HG03066 (cell line): ENCODE results near the gene CAST.
"Not testable (repeated sequence)": the region's sequence is repeated elsewhere in the genome, so short reads cannot be mapped to it uniquely, and the experiment has no call there.

ENCODE experiments used
- ATAC-seq: cut with Tn5 transposase; IDR thresholded peaks from one replicate; pipeline ENCODE4 v1.9.1; 2021; ENCODE audit warnings: low read depth; ENCODE audit not compliant: unreplicated experiment

The CAST gene

DNA sequence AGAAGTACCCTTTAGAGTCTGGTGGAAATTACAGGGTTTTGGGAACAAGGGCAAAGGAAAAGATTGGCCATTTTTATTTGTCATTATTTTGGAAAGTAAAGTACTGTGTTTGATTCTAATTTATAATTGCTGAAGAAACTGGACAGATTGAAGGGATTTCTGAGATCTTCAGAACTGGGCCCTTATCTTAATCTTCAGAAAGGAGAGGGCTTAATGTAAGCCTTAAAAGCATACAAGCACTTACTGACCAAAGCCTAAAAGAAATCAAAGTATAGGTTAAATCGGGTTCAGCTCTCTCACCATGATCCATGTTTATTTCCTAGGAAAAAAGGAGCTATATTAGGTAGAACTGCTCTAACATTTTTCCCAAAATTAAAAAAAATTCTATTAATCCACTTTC lies 109.9 kb downstream of the CAST start:
- no peak for ATAC-seq

- ATAC-seq, result no peak
Observed at GRCh38 chr5:96772542-96772941, 110.4 kb downstream of the CAST start.

GRCh38 chr5:96775050-96775449 lies 112.9 kb downstream of the CAST start:
- no peak for ATAC-seq

DNA sequence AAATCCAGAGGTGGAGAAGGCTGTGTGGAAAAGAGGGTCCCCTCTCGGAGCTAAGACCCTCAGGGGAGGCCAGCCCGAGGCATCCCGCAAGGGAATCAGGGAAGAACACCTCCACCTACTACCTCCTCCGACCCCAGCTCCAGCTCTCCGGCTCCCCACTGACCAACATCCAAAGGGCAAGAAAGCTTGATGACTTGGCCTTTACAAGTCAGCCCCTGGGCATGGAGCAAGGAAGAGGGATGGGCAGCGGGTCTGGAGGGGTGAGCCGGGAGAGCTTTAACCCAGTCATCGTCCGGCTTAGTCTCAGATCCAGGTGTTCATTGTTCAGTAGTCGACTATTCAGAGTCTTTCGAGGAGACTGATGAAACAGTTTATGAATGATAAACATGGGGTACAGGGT lies 113.5 kb downstream of the CAST start:
- no peak for ATAC-seq

DNA sequence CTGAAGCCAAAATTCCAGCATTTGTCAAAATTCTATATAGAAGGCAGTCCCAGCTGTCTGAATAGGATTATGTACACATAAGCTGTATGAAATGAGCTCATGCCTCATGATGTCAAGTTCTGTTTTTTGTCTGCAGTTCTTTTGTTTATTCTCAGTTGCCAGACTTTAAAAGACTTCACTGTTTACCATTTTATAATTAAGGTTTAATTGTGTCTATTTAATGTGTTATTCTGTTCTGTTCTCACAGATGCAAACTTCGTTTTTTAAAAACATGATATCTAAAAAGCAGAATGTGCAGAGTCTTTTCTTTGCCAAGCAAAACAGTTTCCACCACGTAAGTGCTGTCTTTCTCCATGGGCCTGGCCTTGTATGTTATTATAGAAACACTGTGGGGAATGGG lies 114.4 kb downstream of the CAST start:
- ATAC-seq, result no peak

DNA sequence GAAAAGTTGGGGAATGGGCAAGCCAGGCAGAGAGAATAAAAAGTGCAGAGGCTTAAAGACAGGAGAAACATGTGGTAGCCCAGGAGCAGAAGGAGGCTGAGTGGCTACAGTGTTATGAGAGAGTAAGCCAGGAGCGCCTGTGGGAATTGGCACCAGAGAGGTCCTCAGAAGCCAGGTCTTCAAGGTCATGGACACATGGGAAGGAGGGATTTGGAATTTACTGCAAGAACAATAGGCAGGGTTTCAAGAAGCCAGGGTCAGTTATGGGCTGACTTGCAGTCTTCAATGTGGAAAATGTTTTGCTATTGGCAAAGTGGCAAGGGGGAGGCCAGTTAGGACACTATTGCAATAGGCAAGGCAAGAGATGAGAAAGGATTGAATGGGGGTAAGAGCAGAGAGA lies 116.2 kb downstream of the CAST start:
- no peak for ATAC-seq

DNA sequence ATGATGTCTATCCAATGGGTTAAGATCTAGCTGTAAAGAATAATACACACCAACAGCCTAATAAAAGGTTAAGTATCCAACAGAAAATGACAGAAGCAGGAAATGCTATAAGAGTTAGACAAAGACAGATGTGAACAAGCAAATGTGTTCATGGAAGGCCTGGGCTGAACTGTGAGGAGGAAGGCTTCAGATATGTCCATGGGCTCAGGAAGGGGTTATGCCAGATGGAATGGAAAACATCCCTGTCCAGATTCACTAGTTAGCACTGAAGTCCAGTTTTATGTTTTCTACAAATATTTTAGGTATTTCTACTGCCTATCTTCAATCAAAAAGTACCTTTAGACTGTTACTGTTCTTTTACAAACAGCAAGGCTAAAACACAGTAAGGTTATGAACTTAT lies 118.5 kb downstream of the CAST start:
- no peak for ATAC-seq

DNA sequence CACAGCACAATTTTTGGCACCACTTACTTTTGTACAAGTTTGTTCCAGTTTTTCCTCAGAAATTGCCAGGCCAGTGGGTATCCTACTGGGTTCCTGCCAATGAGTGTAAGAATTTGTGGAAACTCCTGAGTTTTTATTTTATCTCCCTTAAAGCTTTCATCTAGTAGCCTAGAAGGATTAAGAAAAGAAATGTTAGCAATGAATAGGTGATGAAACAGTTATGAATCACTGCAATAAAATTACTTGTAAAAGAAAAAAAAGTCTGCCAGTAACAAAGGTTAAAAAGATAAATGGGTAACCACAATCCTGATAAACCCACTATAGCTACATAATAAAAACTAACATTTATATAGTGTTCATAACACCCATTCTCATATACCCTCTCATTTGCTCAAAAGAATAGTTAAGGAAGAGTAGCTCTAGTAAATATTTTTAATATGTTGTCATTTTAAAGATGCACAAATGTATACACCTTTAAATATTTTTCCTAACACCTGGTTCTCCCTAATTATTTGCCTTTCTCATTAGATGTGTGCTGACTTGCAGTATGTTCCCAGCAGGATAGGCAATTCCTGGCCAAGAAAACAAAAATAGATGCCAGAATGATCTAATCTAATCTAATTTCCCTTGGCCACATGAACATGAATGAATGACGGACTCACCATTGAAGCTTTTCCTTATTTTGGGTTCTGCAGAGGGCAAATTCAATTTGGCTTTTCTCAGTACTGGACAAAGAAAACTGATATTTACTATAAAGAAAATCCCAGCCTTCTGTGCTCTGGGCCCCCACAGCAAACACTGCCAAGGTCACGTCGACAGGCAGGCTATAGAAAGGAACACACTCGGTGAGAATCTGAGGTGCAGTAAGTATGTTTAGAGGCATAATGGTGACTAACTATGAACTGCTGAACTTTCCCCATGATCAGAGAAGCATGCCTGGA lies 119.1 kb downstream of the CAST start:
- ATAC-seq, result no peak

DNA sequence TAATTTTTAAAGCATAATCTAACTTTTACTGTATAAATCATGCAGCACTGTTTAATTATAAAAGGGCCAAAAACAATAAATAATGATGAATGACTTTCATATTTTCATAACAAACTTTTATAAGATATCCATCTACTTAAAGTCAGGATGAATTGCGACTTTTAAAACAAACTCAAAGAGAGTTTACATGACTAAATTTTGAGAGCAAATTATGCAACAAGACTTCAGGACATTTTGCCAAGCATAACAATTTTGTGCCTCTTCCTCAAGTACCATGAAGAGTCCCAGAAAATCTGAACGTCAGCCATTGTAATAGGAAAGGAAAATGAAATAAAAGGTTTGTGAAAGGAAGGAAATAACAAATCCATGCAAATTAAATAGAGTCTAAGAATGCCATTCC lies 121.2 kb downstream of the CAST start:
- no peak for ATAC-seq

DNA sequence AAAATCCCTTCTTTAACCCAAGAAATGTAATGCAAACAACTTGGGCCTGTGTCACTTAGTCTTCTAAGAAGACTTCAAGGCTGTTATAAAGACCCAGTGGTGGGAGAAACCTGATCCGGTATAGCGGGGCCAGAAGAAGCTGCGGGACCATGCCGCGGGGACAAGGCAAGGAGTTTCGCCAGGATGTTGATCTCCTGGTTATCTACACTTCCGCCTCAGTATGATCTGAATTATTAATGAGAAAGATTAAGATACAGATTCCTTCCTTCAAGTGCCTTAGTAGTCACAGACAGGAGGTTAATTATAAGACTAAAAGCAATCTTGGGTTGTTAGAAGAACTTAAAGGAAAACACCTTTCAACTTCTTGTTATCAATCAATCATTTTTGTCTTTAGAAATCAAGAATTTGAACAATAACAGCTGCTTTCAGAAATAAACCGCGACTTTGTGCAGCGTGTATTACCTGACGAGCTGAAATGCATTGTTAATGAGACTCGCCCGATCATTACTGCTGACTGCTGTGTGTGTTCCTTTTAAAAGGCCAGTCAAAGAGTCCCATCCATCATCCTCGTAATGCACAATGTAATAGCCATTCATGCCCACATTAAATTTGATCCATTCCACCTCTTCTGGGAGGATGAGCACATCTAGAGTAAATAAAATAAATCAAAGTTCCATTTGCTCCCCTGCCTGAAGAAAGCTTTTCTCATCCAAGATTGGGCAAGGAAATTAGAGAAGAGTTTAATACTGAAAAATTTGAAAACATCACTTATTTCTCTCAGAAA lies 123.3 kb downstream of the CAST start:
- no peak for ATAC-seq

DNA sequence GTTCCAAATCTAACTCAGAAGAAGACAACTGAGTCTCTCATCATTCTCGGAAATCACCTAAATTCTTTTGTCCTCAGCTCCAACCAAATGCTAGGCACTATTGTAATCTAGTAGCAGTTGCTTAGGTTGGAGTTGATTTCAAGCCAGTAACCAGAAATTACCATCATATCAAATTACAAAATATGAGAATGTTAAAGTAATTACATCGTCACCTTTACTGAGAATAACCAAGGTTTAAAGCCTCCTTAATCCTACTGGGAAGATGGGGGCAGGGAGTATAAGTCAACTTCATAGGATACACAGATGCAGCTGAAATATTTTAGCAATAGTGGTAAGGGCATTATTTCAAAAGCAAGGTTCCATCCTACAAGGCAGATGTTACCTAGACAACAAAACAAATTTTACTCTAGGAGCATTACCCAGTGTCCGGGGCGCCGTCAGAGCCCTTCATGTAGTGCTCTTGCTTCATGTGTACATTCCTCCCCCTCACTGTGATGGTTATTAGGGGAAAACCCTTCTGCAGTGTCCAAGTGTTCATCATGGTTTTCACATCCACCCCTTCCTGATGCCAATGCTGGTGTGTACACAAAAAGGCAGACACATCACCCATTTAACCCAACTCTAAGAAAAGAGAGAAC lies 126.1 kb downstream of the CAST start:
- no peak for ATAC-seq

DNA sequence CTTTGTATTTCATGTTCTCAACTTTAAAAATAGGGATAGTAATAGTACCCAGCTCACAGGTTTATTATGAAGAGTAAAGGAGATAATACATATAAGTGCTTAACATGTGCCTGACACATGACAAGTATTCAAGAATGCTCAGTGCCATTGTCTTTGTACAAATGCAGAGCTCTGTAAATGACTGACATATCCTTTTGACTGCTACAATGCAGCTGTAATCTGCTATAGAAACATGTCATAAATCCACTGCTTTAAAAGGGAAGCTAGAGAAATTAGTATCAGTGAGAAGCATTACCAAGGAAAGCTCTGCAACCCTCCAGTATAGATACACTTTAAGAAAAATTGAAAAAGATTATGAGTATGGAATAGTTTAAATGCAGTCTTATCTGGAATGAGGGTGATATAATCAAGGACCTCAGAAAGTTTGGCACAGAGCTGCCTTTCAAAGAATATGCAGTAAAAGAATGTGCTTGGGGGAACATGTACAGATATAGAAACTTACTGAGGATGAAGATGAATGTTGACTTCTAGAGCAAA lies 127.7 kb downstream of the CAST start:
- no peak for ATAC-seq

GRCh38 chr5:96790961-96791504 lies 128.9 kb downstream of the CAST start:
- ATAC-seq, result no peak

DNA sequence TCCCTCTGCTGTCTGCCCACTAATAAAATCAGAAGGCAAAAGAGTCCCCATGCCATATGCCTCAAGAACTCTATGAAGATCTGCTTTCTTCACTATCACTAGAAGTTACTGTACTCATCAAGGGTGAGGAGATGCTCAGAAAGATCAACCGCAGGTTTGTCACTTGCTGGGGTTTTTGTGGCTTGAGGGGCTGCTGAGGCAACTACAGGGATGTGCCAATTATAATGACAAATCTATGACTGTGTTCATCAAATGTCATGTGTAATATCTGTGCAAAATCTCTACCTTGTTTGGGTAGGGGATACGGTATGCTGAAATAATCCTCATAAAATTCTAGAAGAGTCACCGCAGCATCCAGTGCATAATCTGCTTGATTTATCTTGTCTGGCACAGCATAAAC lies 132.6 kb downstream of the CAST start:
- ATAC-seq, result no peak

GRCh38 chr5:96795626-96796025 lies 133.4 kb downstream of the CAST start:
- no peak for ATAC-seq

DNA sequence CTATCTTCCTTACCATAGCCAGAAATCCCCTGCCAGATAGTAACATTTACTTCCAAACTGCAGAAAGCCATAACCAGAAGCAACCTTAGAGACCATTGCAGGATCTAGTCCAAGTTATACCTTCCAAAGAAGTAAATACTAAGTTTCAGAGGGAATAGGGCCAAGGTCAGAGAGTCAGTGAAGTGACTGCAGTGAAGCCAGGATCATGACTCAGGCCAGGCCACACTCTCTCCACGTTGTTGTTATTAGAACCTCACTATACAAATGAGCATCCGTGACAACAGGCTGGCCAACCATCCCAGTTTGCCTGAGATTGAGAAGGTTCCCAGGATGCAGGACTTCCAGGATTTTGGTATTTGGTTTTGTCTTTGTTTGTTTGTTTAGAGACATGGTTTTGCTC lies 134.3 kb downstream of the CAST start:
- no peak for ATAC-seq

DNA sequence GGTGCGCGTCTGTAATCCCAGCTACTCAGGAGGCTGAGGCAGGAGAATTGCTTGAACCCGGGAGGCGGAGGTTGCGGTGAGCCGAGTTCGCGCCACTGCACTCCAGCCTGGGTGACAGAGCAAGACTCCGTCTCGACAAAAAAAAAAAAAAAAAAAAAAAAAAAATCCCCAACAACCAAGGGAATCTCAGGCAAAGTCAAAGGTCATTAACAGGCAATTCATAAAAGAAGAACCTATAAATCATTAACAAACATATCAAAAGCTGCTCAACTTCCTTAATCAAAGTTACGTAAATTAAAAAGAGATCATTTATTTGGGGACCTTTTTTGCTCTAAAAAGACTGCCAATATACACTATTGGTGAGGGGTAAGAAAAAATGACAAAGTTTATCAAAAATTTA lies 139.5 kb downstream of the CAST start:
- ATAC-seq, result not testable (repeated sequence)

GRCh38 chr5:96807075-96807654 lies 145.0 kb downstream of the CAST start:
- peak; percentile 31 for ATAC-seq

- ATAC-seq, result no peak
Observed at GRCh38 chr5:96808541-96808828, 146.3 kb downstream of the CAST start.

DNA sequence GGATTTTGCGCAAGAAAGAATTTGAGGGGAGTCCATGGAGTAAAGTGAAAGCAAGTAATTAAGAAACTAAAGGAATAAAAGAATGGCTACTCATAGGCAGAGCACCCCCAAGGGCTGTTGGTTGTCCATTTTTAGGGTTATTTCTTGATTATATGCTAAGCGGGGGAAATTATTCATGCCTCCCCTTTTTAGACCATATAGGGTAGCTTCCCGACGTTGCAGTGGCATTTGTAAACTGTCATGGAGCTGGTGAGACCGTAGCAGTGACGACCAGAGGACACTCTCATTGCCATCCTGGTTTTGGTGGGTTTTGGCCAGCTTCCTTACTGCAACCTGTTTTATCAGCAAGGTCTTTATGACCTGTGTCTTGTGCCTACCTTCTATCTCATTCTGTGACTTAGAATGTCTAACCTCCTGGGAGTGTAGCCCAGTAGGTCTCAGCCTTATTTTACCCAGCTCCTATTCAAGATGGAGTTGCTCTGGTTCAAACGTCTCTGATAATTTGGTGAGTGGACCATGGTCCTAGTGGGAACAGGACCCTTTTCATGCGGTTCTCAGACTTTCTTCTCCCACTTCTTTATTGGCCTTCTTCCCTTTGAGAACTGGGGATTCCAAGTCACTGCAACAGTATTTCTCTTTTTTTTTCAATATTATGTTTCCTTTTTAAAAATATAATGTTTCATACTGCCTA lies 146.8 kb downstream of the CAST start:
- no peak for ATAC-seq
